ENCODE data around the gene WASF2.
"Not testable (repeated sequence)": the region's sequence is repeated elsewhere in the genome, so short reads cannot be mapped to it uniquely, and the experiment has no call there.

WASF2 gene

GRCh38 chr1:27496604-27497155 lies 6.7 kb upstream of the WASF2 start:
- DNase-seq (ENCODE audit: low read depth in 2 of 2): no peak

- no peak for DNase-seq (ENCODE audit: low read depth in 2 of 2)
These were observed 2.8 kb upstream of the WASF2 start for GRCh38 chr1:27492796-27493195.

GRCh38 chr1:27491748-27492700 lies 2.1 kb upstream of the WASF2 start:
- DNase-seq (ENCODE audit: low read depth in 2 of 2): no peak

GRCh38 chr1:27489501-27489972 lies 430 bp downstream of the WASF2 start:
- DNase-seq (ENCODE audit: low read depth in 2 of 2): peak in 1 of 2 experiments; percentile 2

GRCh38 chr1:27487966-27488884 lies 1.7 kb downstream of the WASF2 start:
- DNase-seq (ENCODE audit: low read depth in 2 of 2): no peak

GRCh38 chr1:27485363-27485762 lies 4.6 kb downstream of the WASF2 start:
- DNase-seq (ENCODE audit: low read depth in 2 of 2): no peak

GRCh38 chr1:27483659-27484058 lies 6.3 kb downstream of the WASF2 start:
- no peak for DNase-seq (ENCODE audit: low read depth in 2 of 2)

GRCh38 chr1:27481994-27482620 lies 7.9 kb downstream of the WASF2 start:
- DNase-seq (ENCODE audit: low read depth in 2 of 2): no peak

GRCh38 chr1:27478098-27478497 lies 11.9 kb downstream of the WASF2 start:
- DNase-seq (ENCODE audit: low read depth in 2 of 2): no peak

GRCh38 chr1:27476237-27476636 lies 13.7 kb downstream of the WASF2 start:
- no peak for DNase-seq (ENCODE audit: low read depth in 2 of 2)

GRCh38 chr1:27475720-27476119 lies 14.2 kb downstream of the WASF2 start:
- no peak for DNase-seq (ENCODE audit: low read depth in 2 of 2)

GRCh38 chr1:27473755-27474154 lies 16.2 kb downstream of the WASF2 start:
- no peak for DNase-seq (ENCODE audit: low read depth in 2 of 2)

GRCh38 chr1:27472098-27472497 lies 17.9 kb downstream of the WASF2 start:
- DNase-seq (ENCODE audit: low read depth in 2 of 2): not testable (repeated sequence)

GRCh38 chr1:27471477-27471876 lies 18.5 kb downstream of the WASF2 start:
- DNase-seq (ENCODE audit: low read depth in 2 of 2): no peak

- no peak for DNase-seq (ENCODE audit: low read depth in 2 of 2)
These were observed 20.6 kb downstream of the WASF2 start for GRCh38 chr1:27469334-27469733.

GRCh38 chr1:27468378-27468777 lies 21.6 kb downstream of the WASF2 start:
- DNase-seq (ENCODE audit: low read depth in 2 of 2): not testable (repeated sequence)

GRCh38 chr1:27464926-27465647 lies 24.9 kb downstream of the WASF2 start:
- no peak for DNase-seq (ENCODE audit: low read depth in 2 of 2)

- DNase-seq (ENCODE audit: low read depth in 2 of 2): not testable (repeated sequence)
These were observed 26.1 kb downstream of the WASF2 start for GRCh38 chr1:27463916-27464315.

- DNase-seq (ENCODE audit: low read depth in 2 of 2): not testable (repeated sequence)
These were observed 31.4 kb downstream of the WASF2 start for GRCh38 chr1:27458521-27458920.

GRCh38 chr1:27455139-27455811 lies 34.7 kb downstream of the WASF2 start:
- no peak for DNase-seq (ENCODE audit: low read depth in 2 of 2)

All from stimulated activated CD4-positive, alpha-beta T cell treated with anti-CD3 and anti-CD28 coated beads, Interleukin-12 subunit alpha, Interleukin-12 subunit beta, amount 100 ng/mL, for 24 hours (primary cell).